GM18520 (cell line): ENCODE data around the gene SETD1B.
"Not testable (repeated sequence)": the region's sequence is repeated elsewhere in the genome, so short reads cannot be mapped to it uniquely, and the experiment has no call there.

Experiments
- ATAC-seq: cut with Tn5 transposase; IDR thresholded peaks from one replicate; pipeline ENCODE4 v1.9.1; 2021; ENCODE audit not compliant: unreplicated experiment

Gene SETD1B

DNA sequence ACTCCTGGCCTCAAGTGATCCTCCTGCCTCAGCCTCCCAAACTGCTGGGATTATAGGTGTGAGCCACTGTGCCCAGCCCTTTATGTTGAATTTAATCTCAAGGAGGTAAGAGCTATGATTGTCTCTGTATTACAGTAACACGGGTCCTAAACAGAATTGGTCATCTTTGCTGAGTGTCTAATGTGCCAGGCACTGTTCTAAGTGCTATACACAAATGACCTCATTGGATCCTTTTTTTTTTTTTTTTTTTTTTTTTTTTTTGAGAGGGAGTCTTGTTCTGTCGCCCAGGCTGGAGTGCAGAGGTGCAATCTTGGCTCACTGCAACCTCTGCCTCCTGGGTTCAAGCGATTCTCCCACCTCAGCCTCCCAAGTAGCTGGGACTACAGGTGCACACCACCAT is 48.6 kb downstream of the SETD1B start:
- ATAC-seq = not testable (repeated sequence)

DNA sequence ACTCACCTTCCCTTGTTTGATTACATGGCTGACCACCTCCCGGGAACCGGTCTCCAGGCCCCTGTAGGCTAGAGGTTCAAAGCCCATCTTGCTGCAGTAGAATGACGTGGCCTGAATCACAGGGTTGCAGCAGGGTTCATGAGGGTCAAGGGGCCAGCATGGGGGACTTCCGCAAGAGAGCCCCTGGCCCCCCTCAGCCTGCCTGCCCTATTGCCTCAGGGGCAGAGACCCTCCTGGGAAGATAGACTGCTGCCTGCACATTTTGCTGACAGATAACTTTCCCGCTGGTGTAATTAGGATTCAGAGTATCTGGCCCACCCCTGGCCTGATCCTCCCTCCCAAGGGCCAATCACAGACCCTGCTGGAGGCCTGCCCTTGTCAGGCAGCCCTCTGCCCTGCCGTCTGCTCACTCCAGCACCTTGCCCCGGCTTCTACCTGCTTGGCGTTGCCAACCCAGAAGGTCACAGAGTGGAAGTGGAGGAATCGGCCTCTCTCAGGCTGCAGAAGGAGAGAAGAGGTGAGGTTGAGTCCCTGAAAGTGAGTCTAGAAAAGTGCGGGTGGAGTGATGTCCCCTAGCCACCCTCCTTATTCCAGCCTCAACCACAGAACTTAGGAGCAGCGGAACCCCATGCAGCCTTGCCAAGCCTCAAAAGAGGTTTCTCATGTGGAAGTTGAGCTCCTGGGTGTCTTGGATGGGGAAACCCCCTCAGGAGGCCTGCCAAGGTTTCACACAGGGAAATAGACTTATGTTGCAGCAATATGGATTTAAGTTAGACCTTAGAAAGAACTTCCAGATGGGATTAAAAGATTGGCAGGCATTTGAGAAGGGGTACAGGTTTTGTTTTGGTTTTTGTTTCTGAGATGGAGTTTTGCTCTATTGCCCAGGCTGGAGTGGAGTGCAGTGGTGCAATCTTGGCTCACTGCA is 53.8 kb downstream of the SETD1B start:
- ATAC-seq = no peak

DNA sequence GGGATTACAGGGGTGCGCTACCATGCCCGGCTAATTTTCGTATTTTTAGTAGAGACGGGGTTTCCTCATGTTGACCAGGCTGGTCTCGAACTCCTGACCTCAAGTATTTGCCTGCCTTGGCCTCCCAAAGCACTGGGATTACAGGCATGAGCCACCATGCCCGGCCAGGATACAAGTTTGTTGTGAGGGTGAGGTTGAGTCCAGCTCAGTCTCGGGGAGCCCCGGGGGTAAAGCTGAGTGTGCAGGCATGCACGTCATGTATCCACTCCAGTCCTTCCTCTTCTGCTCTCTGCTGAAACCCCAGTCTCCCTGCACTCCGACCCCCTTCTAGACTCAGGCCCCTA is 54.5 kb downstream of the SETD1B start:
- ATAC-seq = no peak

- no peak for ATAC-seq
Observed at GRCh38 chr12:121858662-121859572, 55.1 kb downstream of the SETD1B start, which contains the start of gene HPD. Gene HPD, minus strand, starts transcription at chr12:121858859. Its CDS starts 36 bp downstream, at chr12:121858823.

DNA sequence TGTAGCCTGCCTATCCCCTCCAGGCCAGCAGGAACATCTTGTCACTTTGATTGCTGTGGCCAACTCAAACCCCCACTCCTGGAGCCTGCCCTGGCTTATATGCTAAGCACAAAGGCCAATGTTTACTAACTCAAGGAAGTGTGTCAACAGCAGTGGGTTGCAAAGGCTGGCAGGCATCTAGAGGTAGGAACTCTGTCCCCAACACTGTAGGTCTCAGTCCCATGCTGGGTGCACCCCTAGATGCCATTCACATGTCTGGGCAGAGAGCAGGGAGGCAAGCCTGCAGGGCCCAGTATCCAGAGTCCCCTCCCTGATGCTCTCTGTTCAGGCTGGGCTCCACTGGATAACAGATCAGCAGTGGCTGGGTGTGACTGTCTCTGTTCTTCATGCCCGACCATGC is 56.4 kb downstream of the SETD1B start:
- no peak for ATAC-seq

GRCh38 chr12:121860699-121861098 is 56.9 kb downstream of the SETD1B start:
- ATAC-seq = not testable (repeated sequence)

DNA sequence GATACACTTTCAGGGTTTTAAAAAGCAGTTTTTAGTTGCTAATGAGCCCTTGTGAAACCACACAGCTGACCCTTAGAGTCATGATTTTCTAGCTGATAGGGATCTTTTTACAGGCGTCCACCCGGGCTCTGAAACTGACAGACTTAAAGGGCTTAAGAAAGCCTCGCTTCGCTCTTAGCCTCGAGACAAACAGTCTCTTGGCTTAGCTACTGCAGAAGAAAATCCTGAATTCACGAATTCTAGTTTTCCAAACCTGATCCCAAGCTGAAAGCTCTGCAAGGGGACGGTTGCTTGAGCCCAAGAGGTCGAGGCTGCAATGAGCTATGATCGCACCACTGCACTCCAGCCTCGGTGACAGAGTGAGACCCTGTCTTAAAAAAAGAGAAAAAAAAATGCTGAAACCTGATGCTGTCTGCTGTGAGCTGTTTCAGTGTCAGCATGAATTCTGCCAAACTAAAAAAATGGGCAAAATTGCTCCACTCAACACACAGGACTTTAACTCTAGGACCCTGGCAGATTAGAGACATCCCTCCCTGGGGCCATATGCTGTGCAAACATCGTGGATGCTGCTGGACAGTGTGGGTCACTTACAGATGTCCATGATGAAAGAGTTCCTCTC is 57.9 kb downstream of the SETD1B start:
- no peak for ATAC-seq

- no peak for ATAC-seq
Observed at GRCh38 chr12:121866331-121866730, 62.5 kb downstream of the SETD1B start.

GRCh38 chr12:121869229-121869628 is 65.4 kb downstream of the SETD1B start:
- not testable (repeated sequence) for ATAC-seq

GRCh38 chr12:121871467-121871866 is 67.7 kb downstream of the SETD1B start:
- no peak for ATAC-seq

DNA sequence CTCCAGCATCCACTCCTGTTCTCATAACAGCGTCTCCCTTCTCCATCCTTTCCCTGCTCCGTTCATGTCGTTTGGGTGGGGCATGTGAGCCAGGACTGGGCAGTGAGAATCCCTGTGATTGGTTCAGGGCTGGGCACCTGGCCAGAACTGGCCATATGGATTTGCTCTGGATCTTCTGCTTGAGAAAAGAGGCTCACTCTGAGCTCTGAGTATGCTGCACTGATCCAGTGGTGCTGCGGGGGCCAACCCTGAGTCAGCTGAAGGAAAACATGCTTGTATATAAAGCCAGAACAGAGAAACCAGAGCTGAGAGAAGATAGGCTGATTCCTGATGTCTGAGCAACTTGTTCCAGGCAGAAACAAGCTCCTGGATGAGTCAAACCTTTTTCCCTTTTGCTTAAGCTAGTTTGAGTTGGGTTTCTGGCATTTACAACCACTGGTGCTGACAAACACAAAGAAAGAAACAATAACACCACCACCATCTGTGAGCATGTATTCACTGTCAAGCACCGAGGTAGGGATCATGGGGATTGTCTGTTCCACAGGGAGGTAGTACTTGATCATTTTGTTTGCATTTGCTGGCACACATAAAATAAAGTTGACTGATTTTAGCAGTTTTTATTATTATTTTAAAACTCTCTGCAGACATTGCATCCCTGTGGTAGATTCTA is 68.9 kb downstream of the SETD1B start:
- ATAC-seq = no peak

GRCh38 chr12:121873216-121873569 is 69.4 kb downstream of the SETD1B start:
- ATAC-seq = no peak

- ATAC-seq = no peak
Observed at GRCh38 chr12:121874071-121874470, 70.3 kb downstream of the SETD1B start.

DNA sequence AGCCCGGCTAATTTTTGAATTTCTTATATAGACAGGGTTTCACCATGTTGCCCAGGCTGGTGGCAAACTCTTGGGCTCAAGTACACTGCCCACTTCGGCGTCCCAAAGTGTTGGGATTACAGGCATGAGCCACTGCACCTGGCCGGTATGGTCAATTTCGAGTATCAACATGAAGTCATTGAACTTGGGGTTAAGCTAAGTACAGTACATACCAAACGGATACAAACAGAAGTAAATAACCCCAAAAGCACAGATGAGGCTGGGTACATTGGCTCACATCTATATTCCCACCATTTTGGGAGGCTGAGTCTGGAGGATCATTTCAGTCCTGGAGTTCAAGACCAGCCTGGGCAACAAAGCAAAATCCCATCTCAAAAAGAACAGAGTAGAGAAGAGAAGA is 71.8 kb downstream of the SETD1B start:
- ATAC-seq = no peak

- ATAC-seq = not testable (repeated sequence)
Observed at GRCh38 chr12:121876080-121876447, 72.3 kb downstream of the SETD1B start.
